WTC11 (cell line): ENCODE measurements around the gene RIPOR1. TPM values are rescaled to one million over a fixed set of nuclear protein-coding genes. Genes with fewer than 3 reads are reported as not detected.
A peak's percentile ranks its signal among the peaks of the same experiment; 100 is the strongest.

Source experiments
- CREB1 ChIP-seq: sonication (generic); formaldehyde crosslinking; IDR thresholded peaks from 2 replicates; pipeline ENCODE4 v1.8.0; 2023; ENCODE audit warnings: mild to moderate bottlenecking, missing genetic modification reagents
- ERG ChIP-seq: fragments of 250-450 bp; sonication (Bioruptor Pico); IDR thresholded peaks from 2 replicates; pipeline ENCODE4 v1.8.0; 2021; ENCODE audit warnings: mild to moderate bottlenecking
- FOXJ3 ChIP-seq: sonication (generic); formaldehyde crosslinking; IDR thresholded peaks from 2 replicates; pipeline ENCODE4 v1.9.0; 2021; ENCODE audit warnings: missing genetic modification reagents, mild to moderate bottlenecking, borderline replicate concordance
- IRF2 ChIP-seq: sonication (generic); formaldehyde crosslinking; IDR thresholded peaks from 2 replicates; pipeline ENCODE4 v1.8.0; 2022; ENCODE audit warnings: low read depth, missing genetic modification reagents, borderline replicate concordance
- JUN ChIP-seq: sonication (generic); formaldehyde crosslinking; IDR thresholded peaks from 2 replicates; pipeline ENCODE4 v1.8.0; 2023; ENCODE audit warnings: mild to moderate bottlenecking, missing genetic modification reagents
- MXD4 ChIP-seq: fragments of 250-450 bp; sonication (Bioruptor Pico); IDR thresholded peaks from 2 replicates; pipeline ENCODE4 v1.8.0; 2021; ENCODE audit warnings: mild to moderate bottlenecking, moderate library complexity, borderline replicate concordance
- NR3C1 ChIP-seq: sonication (generic); formaldehyde crosslinking; conservative IDR thresholded peaks from 2 replicates; pipeline ENCODE4 v1.8.1; 2023; ENCODE audit warnings: low read depth, mild to moderate bottlenecking, missing genetic modification reagents
- PRRX2 ChIP-seq: fragments of 250-450 bp; sonication (Bioruptor Pico); IDR thresholded peaks from 2 replicates; pipeline ENCODE4 v1.8.0; 2021; ENCODE audit warnings: mild to moderate bottlenecking
- SMAD4 ChIP-seq: sonication (generic); formaldehyde crosslinking; IDR thresholded peaks from 2 replicates; pipeline ENCODE4 v1.8.0; 2022; ENCODE audit warnings: mild to moderate bottlenecking, missing genetic modification reagents
- SP1 ChIP-seq: sonication (generic); formaldehyde crosslinking; conservative IDR thresholded peaks from 2 replicates; pipeline ENCODE4 v1.8.1; 2022; ENCODE audit warnings: missing genetic modification reagents
- TEAD1 ChIP-seq: sonication (generic); formaldehyde crosslinking; IDR thresholded peaks from 2 replicates; pipeline ENCODE4 v1.8.0; 2022; ENCODE audit warnings: mild to moderate bottlenecking, missing genetic modification reagents
- ZNF416 ChIP-seq: fragments of 250-450 bp; sonication (Bioruptor Pico); IDR thresholded peaks from 2 replicates; pipeline ENCODE4 v1.9.0; 2021; ENCODE audit warnings: mild to moderate bottlenecking, inconsistent platforms
- ZNF671 ChIP-seq: fragments of 250-450 bp; sonication (Bioruptor Pico); IDR thresholded peaks from 2 replicates; pipeline ENCODE4 v1.8.0; 2021; ENCODE audit warnings: mild to moderate bottlenecking
- total RNA-seq: library from RNA; stranded (reverse); gene quantifications from 3 replicates; pipeline ENCODE4 v1.2.3, GENCODE V29; 2021
- TF ChIP-seq, protein P1 (sequence below): sonication (generic); formaldehyde crosslinking; IDR thresholded peaks from 2 replicates; pipeline ENCODE4 v1.8.0; 2023; ENCODE audit warnings: mild to moderate bottlenecking, missing genetic modification reagents
- TF ChIP-seq, protein P2 (sequence below): sonication (generic); formaldehyde crosslinking; IDR thresholded peaks from 2 replicates; pipeline ENCODE4 v1.8.1; 2023; ENCODE audit warnings: mild to moderate bottlenecking, missing genetic modification reagents, borderline replicate concordance
- TF ChIP-seq, protein P3 (sequence below): fragments of 200-600 bp; IDR thresholded peaks from 2 replicates; pipeline ENCODE4 v1.8.0; 2022; ENCODE audit warnings: antibody characterized with exemption
- TF ChIP-seq, protein P4 (sequence below): fragments of 250-450 bp; sonication (Bioruptor Pico); IDR thresholded peaks from 2 replicates; pipeline ENCODE4 v1.9.0; 2021; ENCODE audit warnings: mild to moderate bottlenecking, borderline replicate concordance
- TF ChIP-seq, protein P5 (sequence below): sonication (generic); formaldehyde crosslinking; IDR thresholded peaks from 2 replicates; pipeline ENCODE4 v1.8.1; 2022; ENCODE audit warnings: low read depth, missing genetic modification reagents, borderline replicate concordance
- TF ChIP-seq, protein P6 (sequence below): sonication (generic); formaldehyde crosslinking; IDR thresholded peaks from 2 replicates; pipeline ENCODE4 v1.8.1; 2023; ENCODE audit warnings: mild to moderate bottlenecking, missing genetic modification reagents, moderate library complexity
- TF ChIP-seq, protein P7 (sequence below): fragments of 250-450 bp; sonication (Bioruptor Pico); IDR thresholded peaks from 2 replicates; pipeline ENCODE4 v2.1.2; 2022; ENCODE audit warnings: mild to moderate bottlenecking, moderate library complexity

The RIPOR1 gene
- total RNA-seq, 1 experiment from 2014 or later: 14.9 TPM

DNA sequence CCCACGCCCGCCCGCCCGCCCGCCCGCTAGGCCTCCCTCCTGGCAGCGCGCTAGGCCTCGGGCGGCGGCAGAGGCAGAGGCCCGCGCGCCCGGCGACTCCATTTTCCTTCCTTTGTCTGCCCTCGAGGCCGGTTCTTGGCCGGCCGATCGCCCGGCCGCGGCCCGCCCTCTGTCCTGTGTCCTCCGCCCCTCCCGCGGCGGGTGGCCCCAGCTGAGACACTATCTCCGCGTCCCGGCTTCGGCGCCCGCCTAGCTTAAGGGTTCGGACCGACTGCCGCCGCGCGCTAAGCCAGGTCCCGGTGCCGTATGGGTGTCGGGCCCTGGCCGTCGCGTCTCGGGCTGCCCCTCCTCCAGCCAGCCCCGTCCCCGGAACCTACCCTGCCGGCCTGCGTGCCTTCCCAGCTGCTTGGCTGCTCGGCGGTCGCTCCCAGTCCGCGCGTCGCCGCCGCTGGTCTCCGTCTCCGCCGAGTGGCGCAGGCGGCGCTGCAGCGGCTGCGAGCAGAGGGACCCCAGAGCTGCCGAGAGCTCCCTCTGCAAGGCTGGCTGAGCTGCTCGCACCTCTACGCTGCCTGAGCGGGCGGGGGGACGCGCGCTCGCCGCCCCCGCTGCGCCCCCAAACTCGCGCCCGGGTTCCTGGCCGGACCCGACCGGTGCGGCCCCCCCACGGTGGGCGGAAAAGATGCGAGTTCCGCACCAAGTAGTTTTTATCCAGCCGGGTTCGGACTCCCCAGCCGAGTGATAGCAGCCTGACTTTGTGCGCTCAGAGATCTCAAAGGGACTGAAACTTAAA is 34.5 kb downstream of the RIPOR1 start (continued):
- peak; percentile 70; the same call in 1 of the 2 replicates for TF ChIP-seq SMAD4 (CRISPR knock-in tag)
- TF ChIP-seq, protein P1, sequence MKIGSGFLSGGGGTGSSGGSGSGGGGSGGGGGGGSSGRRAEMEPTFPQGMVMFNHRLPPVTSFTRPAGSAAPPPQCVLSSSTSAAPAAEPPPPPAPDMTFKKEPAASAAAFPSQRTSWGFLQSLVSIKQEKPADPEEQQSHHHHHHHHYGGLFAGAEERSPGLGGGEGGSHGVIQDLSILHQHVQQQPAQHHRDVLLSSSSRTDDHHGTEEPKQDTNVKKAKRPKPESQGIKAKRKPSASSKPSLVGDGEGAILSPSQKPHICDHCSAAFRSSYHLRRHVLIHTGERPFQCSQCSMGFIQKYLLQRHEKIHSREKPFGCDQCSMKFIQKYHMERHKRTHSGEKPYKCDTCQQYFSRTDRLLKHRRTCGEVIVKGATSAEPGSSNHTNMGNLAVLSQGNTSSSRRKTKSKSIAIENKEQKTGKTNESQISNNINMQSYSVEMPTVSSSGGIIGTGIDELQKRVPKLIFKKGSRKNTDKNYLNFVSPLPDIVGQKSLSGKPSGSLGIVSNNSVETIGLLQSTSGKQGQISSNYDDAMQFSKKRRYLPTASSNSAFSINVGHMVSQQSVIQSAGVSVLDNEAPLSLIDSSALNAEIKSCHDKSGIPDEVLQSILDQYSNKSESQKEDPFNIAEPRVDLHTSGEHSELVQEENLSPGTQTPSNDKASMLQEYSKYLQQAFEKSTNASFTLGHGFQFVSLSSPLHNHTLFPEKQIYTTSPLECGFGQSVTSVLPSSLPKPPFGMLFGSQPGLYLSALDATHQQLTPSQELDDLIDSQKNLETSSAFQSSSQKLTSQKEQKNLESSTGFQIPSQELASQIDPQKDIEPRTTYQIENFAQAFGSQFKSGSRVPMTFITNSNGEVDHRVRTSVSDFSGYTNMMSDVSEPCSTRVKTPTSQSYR (CRISPR knock-in tag): no peak
- peak; percentile 60; the same call in 1 of the 2 replicates for TF ChIP-seq TEAD1 (CRISPR knock-in tag)
- TF ChIP-seq FOXJ3: no peak
- no peak for TF ChIP-seq CREB1
- TF ChIP-seq, protein P2, sequence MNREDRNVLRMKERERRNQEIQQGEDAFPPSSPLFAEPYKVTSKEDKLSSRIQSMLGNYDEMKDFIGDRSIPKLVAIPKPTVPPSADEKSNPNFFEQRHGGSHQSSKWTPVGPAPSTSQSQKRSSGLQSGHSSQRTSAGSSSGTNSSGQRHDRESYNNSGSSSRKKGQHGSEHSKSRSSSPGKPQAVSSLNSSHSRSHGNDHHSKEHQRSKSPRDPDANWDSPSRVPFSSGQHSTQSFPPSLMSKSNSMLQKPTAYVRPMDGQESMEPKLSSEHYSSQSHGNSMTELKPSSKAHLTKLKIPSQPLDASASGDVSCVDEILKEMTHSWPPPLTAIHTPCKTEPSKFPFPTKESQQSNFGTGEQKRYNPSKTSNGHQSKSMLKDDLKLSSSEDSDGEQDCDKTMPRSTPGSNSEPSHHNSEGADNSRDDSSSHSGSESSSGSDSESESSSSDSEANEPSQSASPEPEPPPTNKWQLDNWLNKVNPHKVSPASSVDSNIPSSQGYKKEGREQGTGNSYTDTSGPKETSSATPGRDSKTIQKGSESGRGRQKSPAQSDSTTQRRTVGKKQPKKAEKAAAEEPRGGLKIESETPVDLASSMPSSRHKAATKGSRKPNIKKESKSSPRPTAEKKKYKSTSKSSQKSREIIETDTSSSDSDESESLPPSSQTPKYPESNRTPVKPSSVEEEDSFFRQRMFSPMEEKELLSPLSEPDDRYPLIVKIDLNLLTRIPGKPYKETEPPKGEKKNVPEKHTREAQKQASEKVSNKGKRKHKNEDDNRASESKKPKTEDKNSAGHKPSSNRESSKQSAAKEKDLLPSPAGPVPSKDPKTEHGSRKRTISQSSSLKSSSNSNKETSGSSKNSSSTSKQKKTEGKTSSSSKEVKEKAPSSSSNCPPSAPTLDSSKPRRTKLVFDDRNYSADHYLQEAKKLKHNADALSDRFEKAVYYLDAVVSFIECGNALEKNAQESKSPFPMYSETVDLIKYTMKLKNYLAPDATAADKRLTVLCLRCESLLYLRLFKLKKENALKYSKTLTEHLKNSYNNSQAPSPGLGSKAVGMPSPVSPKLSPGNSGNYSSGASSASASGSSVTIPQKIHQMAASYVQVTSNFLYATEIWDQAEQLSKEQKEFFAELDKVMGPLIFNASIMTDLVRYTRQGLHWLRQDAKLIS (CRISPR knock-in tag): no peak
- TF ChIP-seq, protein P3, sequence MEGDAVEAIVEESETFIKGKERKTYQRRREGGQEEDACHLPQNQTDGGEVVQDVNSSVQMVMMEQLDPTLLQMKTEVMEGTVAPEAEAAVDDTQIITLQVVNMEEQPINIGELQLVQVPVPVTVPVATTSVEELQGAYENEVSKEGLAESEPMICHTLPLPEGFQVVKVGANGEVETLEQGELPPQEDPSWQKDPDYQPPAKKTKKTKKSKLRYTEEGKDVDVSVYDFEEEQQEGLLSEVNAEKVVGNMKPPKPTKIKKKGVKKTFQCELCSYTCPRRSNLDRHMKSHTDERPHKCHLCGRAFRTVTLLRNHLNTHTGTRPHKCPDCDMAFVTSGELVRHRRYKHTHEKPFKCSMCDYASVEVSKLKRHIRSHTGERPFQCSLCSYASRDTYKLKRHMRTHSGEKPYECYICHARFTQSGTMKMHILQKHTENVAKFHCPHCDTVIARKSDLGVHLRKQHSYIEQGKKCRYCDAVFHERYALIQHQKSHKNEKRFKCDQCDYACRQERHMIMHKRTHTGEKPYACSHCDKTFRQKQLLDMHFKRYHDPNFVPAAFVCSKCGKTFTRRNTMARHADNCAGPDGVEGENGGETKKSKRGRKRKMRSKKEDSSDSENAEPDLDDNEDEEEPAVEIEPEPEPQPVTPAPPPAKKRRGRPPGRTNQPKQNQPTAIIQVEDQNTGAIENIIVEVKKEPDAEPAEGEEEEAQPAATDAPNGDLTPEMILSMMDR: no peak; the same call in 1 of the 2 replicates
- no peak for TF ChIP-seq NR3C1 (CRISPR knock-in tag)
- peak; percentile 64; the same call in 1 of the 2 replicates for TF ChIP-seq JUN
- peak; percentile 37; the same call in 1 of the 2 replicates for TF ChIP-seq ZNF416 (CRISPR knock-in tag)
- TF ChIP-seq, protein P4, sequence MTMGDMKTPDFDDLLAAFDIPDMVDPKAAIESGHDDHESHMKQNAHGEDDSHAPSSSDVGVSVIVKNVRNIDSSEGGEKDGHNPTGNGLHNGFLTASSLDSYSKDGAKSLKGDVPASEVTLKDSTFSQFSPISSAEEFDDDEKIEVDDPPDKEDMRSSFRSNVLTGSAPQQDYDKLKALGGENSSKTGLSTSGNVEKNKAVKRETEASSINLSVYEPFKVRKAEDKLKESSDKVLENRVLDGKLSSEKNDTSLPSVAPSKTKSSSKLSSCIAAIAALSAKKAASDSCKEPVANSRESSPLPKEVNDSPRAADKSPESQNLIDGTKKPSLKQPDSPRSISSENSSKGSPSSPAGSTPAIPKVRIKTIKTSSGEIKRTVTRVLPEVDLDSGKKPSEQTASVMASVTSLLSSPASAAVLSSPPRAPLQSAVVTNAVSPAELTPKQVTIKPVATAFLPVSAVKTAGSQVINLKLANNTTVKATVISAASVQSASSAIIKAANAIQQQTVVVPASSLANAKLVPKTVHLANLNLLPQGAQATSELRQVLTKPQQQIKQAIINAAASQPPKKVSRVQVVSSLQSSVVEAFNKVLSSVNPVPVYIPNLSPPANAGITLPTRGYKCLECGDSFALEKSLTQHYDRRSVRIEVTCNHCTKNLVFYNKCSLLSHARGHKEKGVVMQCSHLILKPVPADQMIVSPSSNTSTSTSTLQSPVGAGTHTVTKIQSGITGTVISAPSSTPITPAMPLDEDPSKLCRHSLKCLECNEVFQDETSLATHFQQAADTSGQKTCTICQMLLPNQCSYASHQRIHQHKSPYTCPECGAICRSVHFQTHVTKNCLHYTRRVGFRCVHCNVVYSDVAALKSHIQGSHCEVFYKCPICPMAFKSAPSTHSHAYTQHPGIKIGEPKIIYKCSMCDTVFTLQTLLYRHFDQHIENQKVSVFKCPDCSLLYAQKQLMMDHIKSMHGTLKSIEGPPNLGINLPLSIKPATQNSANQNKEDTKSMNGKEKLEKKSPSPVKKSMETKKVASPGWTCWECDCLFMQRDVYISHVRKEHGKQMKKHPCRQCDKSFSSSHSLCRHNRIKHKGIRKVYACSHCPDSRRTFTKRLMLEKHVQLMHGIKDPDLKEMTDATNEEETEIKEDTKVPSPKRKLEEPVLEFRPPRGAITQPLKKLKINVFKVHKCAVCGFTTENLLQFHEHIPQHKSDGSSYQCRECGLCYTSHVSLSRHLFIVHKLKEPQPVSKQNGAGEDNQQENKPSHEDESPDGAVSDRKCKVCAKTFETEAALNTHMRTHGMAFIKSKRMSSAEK (CRISPR knock-in tag): no peak
- TF ChIP-seq ZNF671: no peak
- TF ChIP-seq, protein P5, sequence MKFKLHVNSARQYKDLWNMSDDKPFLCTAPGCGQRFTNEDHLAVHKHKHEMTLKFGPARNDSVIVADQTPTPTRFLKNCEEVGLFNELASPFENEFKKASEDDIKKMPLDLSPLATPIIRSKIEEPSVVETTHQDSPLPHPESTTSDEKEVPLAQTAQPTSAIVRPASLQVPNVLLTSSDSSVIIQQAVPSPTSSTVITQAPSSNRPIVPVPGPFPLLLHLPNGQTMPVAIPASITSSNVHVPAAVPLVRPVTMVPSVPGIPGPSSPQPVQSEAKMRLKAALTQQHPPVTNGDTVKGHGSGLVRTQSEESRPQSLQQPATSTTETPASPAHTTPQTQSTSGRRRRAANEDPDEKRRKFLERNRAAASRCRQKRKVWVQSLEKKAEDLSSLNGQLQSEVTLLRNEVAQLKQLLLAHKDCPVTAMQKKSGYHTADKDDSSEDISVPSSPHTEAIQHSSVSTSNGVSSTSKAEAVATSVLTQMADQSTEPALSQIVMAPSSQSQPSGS: no peak
- TF ChIP-seq, protein P6, sequence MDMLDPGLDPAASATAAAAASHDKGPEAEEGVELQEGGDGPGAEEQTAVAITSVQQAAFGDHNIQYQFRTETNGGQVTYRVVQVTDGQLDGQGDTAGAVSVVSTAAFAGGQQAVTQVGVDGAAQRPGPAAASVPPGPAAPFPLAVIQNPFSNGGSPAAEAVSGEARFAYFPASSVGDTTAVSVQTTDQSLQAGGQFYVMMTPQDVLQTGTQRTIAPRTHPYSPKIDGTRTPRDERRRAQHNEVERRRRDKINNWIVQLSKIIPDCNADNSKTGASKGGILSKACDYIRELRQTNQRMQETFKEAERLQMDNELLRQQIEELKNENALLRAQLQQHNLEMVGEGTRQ (CRISPR knock-in tag): no peak
- TF ChIP-seq ERG (CRISPR knock-in tag): no peak
- no peak for TF ChIP-seq IRF2 (CRISPR knock-in tag)
- no peak for TF ChIP-seq MXD4 (CRISPR knock-in tag)
- TF ChIP-seq SP1 (CRISPR knock-in tag): 0 out of 2 replicates have a peak, but pooled peaks have one; percentile 26
- TF ChIP-seq, protein P7, sequence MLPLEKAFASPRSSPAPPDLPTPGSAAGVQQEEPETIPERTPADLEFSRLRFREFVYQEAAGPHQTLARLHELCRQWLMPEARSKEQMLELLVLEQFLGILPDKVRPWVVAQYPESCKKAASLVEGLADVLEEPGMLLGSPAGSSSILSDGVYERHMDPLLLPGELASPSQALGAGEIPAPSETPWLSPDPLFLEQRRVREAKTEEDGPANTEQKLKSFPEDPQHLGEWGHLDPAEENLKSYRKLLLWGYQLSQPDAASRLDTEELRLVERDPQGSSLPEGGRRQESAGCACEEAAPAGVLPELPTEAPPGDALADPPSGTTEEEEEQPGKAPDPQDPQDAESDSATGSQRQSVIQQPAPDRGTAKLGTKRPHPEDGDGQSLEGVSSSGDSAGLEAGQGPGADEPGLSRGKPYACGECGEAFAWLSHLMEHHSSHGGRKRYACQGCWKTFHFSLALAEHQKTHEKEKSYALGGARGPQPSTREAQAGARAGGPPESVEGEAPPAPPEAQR (CRISPR knock-in tag): no peak
- no peak for TF ChIP-seq PRRX2 (CRISPR knock-in tag)
